Brain microvascular endothelial cell (primary cell): ENCODE results near the gene CDC123.
A peak's percentile ranks its signal among the peaks of the same experiment; 100 is the strongest.

Source experiments
- DNase-seq: peaks from one replicate; pipeline ENCODE4 v3.0.0-alpha.2; 2020
- H3K27ac ChIP-seq: fragments of 250-450 bp; sonication (Bioruptor Pico); 2 replicates; pipeline ENCODE4 v1.5.1; 2020; ENCODE audit warnings: mild to moderate bottlenecking, moderate library complexity
- H3K27me3 ChIP-seq: fragments of 250-450 bp; sonication (Bioruptor Pico); replicated peaks from 2 replicates; pipeline ENCODE4 v1.5.1; 2020; ENCODE audit warnings: mild to moderate bottlenecking
- H3K36me3 ChIP-seq: fragments of 250-450 bp; sonication (Bioruptor Pico); replicated peaks from 2 replicates; pipeline ENCODE4 v1.5.1; 2020; ENCODE audit warnings: mild to moderate bottlenecking
- H3K4me3 ChIP-seq: 2 replicates; pipeline ENCODE4 v1.5.1; 2011; ENCODE audit warnings: low read depth, mild to moderate bottlenecking, control low read depth, low read length, moderate library complexity
- in situ Hi-C: cut with HindIII; loops from 2 replicates; pipeline ENCODE4 v1.10.0; 2017; ENCODE audit warnings: low sequenced_read_pairs, low pct_ligation_motif_present
- TF ChIP-seq, protein P1 (sequence below): IDR thresholded peaks from 2 replicates; pipeline ENCODE4 v1.5.1; 2011; ENCODE audit warnings: low read depth, mild to moderate bottlenecking, moderate library complexity, low read length, control low read depth, inconsistent platforms; ENCODE audit errors: missing control alignments

CDC123 gene

DNA sequence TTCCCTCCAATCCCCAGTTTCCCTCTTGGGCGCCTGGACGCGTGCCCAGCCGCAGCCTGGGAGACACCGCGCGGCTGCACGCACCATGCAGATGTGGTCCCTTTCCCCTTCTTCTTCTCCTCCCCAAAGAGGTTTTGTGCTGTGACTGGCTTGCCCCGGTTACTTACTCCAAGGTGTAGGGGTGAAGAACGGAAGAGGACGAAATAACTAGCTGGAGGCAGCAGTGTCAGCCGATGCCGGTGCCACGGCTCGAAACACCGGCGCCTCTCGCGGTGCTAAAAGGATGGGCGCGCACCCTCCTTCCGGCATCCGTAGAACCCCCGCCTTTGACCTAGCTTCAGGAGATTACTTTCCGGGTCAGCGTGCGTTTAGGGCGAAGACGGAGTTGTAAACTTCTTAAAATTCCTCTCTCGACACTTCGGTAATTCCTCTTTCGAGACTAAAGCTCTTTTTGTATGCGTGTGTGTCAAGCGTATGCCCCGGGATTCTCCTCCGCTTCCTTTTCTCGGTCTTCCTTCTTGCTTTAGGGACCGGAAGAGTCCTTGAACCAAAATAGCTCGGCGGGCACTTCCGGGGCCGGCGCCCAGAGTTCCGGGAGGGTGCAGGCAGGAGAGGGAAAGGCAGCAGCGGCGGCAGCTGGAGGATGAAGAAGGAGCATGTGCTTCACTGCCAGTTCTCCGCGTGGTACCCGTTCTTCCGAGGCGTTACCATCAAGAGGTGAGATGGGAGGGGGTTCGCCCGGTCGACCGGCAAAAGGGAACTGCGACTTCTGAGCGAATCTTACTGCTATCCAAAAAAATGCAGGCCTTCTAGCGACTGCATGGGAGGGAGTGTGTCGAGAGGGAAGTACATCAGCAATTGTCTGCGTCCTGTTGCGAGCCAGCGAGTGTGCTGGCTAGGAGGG lies at the start of gene CDC123, which contains the start of gene NUDT5:
Gene CDC123, plus strand, starts transcription at position 586 of the 904 bp plus-strand sequence. Its CDS starts 58 bp downstream, at position 644.
Gene NUDT5, minus strand, starts transcription at position 289 of the 904 bp plus-strand sequence. CDS start 9,600 bp downstream, outside the sequence.
- in situ Hi-C loops = no loop called here
- H3K27me3 ChIP-seq = no peaks in the 10 kb centered on the region
- TF ChIP-seq, protein P1, sequence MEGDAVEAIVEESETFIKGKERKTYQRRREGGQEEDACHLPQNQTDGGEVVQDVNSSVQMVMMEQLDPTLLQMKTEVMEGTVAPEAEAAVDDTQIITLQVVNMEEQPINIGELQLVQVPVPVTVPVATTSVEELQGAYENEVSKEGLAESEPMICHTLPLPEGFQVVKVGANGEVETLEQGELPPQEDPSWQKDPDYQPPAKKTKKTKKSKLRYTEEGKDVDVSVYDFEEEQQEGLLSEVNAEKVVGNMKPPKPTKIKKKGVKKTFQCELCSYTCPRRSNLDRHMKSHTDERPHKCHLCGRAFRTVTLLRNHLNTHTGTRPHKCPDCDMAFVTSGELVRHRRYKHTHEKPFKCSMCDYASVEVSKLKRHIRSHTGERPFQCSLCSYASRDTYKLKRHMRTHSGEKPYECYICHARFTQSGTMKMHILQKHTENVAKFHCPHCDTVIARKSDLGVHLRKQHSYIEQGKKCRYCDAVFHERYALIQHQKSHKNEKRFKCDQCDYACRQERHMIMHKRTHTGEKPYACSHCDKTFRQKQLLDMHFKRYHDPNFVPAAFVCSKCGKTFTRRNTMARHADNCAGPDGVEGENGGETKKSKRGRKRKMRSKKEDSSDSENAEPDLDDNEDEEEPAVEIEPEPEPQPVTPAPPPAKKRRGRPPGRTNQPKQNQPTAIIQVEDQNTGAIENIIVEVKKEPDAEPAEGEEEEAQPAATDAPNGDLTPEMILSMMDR = no peak
- peak within 1 kb of the TSS; percentile 99 for H3K4me3 ChIP-seq
- H3K36me3 ChIP-seq = peaks cover 10% of the 10 kb centered on the region
- peak within 1 kb of the TSS; percentile 95 for H3K27ac ChIP-seq
- peak; percentile 90 for DNase-seq

DNA sequence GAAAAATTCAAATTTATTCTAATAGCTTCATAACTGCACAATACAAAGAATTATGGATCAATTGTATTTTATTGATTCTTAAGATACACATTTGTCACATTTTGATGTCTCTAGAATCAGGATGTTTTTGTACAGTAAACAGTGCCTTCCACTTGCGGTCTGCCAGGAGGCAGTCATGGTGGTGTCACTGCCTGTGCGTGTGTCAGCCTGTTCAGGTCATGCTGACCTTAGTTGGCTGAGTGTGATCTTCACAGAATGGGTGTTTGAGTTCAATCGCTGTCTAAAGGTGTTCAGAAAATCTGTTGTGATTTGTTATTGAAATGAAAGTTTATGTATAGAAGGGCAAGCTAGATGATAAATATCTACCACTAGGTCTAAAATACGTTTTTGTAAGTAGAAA lies 45.8 kb upstream of the CDC123 start:
- no peak overlapping the region for H3K4me3 ChIP-seq
- no peaks in the 10 kb centered on the region for H3K27me3 ChIP-seq
- TF ChIP-seq, protein P1 = no peak
- H3K36me3 ChIP-seq = peaks cover 7% of the 10 kb centered on the region
- no peak for DNase-seq
- no peak overlapping the region for H3K27ac ChIP-seq
- in situ Hi-C loops = no loop called here

- Histone ChIP-seq H3K27ac (no peak overlapping the region), H3K27me3 (no peaks in the 10 kb centered on the region), H3K4me3 (no peak overlapping the region), H3K36me3 (peaks cover 8% of the 10 kb centered on the region)
- TF ChIP-seq, protein P1 = no peak
- no peak for DNase-seq
- in situ Hi-C loops = no loop called here
These were observed 41.5 kb upstream of the CDC123 start for GRCh38 chr10:12154516-12154915.

DNA sequence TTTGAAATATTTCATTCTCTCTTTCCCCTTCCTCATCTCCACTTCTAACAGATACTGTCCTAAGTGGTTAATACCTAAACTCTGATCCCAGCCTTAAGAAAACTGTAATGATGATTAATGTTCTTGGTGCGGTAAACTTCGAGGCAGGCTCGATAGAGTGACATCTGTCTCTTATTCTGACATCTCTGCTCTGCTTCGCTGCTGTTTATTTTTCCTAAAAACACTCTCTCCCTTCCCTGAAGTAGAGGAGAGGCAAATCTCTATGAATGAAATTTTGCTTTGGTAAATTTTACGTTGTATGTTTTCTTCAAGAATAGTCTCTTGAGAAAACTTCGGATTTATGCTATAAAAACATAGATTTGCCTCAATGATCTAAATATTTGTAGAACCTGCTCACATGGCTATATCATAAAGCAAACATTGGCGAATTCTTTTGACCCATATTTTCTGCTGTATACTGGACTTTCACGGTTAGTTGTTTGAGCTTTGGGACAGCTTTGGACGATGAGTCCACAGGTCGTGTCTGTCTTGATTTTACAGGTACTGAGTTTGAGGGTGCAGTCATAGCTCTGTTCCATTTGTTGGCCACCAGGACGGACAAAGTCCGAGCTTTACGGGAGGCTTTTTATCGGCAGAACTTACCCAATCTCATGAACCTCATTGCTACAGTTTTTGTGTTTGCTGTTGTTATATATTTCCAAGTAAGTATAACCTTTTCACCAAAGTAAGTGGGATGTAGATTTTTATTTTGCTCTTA lies 39.4 kb upstream of the CDC123 start:
- H3K36me3 ChIP-seq = peaks cover 10% of the 10 kb centered on the region
- no peak overlapping the region for H3K27ac ChIP-seq
- H3K27me3 ChIP-seq = no peaks in the 10 kb centered on the region
- TF ChIP-seq, protein P1 = no peak
- H3K4me3 ChIP-seq = no peak overlapping the region
- in situ Hi-C loops = no loop called here
- no peak for DNase-seq

- Histone ChIP-seq H3K27me3 (no peaks in the 10 kb centered on the region), H3K27ac (no peak overlapping the region), H3K4me3 (no peak overlapping the region), H3K36me3 (peaks cover 19% of the 10 kb centered on the region)
- no peak for DNase-seq
- TF ChIP-seq, protein P1 = no peak
- in situ Hi-C loops = no loop called here
These were observed 37.9 kb upstream of the CDC123 start for GRCh38 chr10:12158111-12158510.
